Gastrocnemius medialis (tissue), 4 donors: ENCODE measurements around the gene BAG5. TPM values are rescaled to one million over a fixed set of nuclear protein-coding genes. Genes with fewer than 3 reads are reported as not detected.

ENCODE experiments used
- ATAC-seq, 2 donors: fragments of 150-250 bp; one replicate each; pipeline ENCODE4 v1.9.1; 2016
- DNase-seq, 2 donors: peaks; one replicate each; pipeline ENCODE4 v3.0.0-alpha.2; 2019
- H3K27ac ChIP-seq, 4 donors: fragments of 200-600 bp; sonication (generic); 1 replicate in 1 of 4; 2 replicates in 3 of 4; pipeline ENCODE4 v1.5.1; 2016 to 2018; ENCODE audit warnings: mild to moderate bottlenecking in 2 of 4, moderate library complexity in 1 of 4
- H3K27me3 ChIP-seq, 3 donors: fragments of 200-600 bp; sonication (generic) in 2 of 3; 1 replicate in 1 of 3; 2 replicates in 2 of 3; pipeline versions ENCODE4 v1.5.1 to v1.6.0; 2016 to 2019; ENCODE audit warnings: mild to moderate bottlenecking in 1 of 3, moderate library complexity in 1 of 3
- H3K36me3 ChIP-seq, 2 donors: fragments of 200-600 bp; sonication (generic) in 1 of 2; one replicate each; pipeline ENCODE4 v1.5.1; 2017 to 2018
- H3K4me1 ChIP-seq, 2 donors: fragments of 200-600 bp; sonication (generic) in 1 of 2; one replicate each; pipeline ENCODE4 v1.5.1; 2016 to 2017; ENCODE audit warnings: mild to moderate bottlenecking in 2 of 2
- H3K4me3 ChIP-seq, 4 donors: fragments of 200-600 bp; sonication (generic) in 3 of 4; 1 replicate in 1 of 4; 2 replicates in 3 of 4; pipeline ENCODE4 v1.5.1; 2016 to 2019; ENCODE audit warnings: mild to moderate bottlenecking in 2 of 4
- H3K9me3 ChIP-seq, 3 donors: fragments of 200-600 bp; sonication (generic) in 2 of 3; 1 replicate in 1 of 3; 2 replicates in 2 of 3; pipeline ENCODE4 v1.5.1; 2016 to 2019
- POLR2A ChIP-seq, 2 donors: fragments of 450-650 bp; IDR thresholded peaks; one replicate each; pipeline ENCODE4 v1.6.1; 2017; ENCODE audit warnings: antibody characterized with exemption in 2 of 2, mild to moderate bottlenecking in 2 of 2, moderate library complexity in 2 of 2
- in situ Hi-C, 4 donors: fragments of 200-750 bp; cut with MboI; loops; one replicate each; pipeline versions ENCODE4 v1.15.0 to v1.8.0; 2017; ENCODE audit warnings: low sequenced_read_pairs in 4 of 4
- intact Hi-C: fragments of 100-400 bp; cut with DNase I; formaldehyde crosslinking; loops from one replicate; pipeline ENCODE4 v1.15.1; 2023; ENCODE audit warnings: low total_unique reads
- total RNA-seq, 4 donors: library from RNA; depleted of rRNA; stranded (reverse); fragments of >200 nt; gene quantifications; one replicate each; pipeline versions ENCODE4 v1.1.0 to v1.2.3, GENCODE V29; 2016
- TF ChIP-seq, protein P1 (sequence below), 5 experiments: fragments of 450-650 bp in 3 of 5; fragments of 200-600 bp in 2 of 5; sonication (generic) in 2 of 5; IDR thresholded peaks in 4 of 5; conservative IDR thresholded peaks in 1 of 5; 1 replicate in 4 of 5; 2 replicates in 1 of 5; pipeline ENCODE4 v1.5.1; 2016 to 2019; ENCODE audit warnings: antibody characterized with exemption in 5 of 5, mild to moderate bottlenecking in 3 of 5, moderate library complexity in 3 of 5

Gene BAG5
- total RNA-seq, 4 donors from 2014 or later, result 16.9 to 22.6 (median 21.0) TPM

DNA sequence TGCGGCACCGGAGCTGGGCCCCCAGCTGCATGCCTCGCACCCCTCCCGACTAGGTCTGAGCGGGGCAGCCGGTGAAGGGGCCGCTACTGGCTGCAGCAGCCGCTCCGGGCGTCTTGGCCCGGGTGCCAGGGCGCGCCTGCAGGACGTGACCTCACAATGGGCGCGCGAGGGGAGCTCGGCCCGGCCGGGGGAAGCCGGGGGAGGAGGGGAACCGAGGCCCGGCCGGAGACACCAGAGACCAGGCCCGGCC lies 353 bp downstream of the BAG5 start:
- Histone ChIP-seq H3K27me3 (no peaks in the 10 kb centered on the region), H3K9me3 (no peaks in the 10 kb centered on the region), H3K4me1 (peaks cover 57 to 67% of the 10 kb centered on the region in 2 donors), H3K36me3 (peaks cover 0 to 22% of the 10 kb centered on the region in 2 donors), H3K27ac (peak overlapping the region; percentile 88 to 97 (median 92)), H3K4me3 (peak overlapping the region; percentile 80 to 99 (median 92))
- DNase-seq (peak in 1 of 2 donors; percentile 46), ATAC-seq (peak; percentile 25 to 37)
- in situ Hi-C loops (loop anchor here in 1 of 4 donors (25.0 kb wide), 1 partner anchor 350 kb away; a partner anchor contains a TSS), intact Hi-C loops (loop anchor here (2.0 to 5.0 kb wide), 3 partner anchors 67 to 285 kb away; partner anchors contain the start of genes KLC1, PPP1R13B, XRCC3 and ZFYVE21)
- no peak for TF ChIP-seq POLR2A (IDR thresholded peaks at IDR 0.05)
- TF ChIP-seq, protein P1, sequence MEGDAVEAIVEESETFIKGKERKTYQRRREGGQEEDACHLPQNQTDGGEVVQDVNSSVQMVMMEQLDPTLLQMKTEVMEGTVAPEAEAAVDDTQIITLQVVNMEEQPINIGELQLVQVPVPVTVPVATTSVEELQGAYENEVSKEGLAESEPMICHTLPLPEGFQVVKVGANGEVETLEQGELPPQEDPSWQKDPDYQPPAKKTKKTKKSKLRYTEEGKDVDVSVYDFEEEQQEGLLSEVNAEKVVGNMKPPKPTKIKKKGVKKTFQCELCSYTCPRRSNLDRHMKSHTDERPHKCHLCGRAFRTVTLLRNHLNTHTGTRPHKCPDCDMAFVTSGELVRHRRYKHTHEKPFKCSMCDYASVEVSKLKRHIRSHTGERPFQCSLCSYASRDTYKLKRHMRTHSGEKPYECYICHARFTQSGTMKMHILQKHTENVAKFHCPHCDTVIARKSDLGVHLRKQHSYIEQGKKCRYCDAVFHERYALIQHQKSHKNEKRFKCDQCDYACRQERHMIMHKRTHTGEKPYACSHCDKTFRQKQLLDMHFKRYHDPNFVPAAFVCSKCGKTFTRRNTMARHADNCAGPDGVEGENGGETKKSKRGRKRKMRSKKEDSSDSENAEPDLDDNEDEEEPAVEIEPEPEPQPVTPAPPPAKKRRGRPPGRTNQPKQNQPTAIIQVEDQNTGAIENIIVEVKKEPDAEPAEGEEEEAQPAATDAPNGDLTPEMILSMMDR (IDR thresholded peaks at IDR 0.05 in 4 of 5, conservative IDR thresholded peaks at IDR 0.05 in 1 of 5), result no peak

DNA sequence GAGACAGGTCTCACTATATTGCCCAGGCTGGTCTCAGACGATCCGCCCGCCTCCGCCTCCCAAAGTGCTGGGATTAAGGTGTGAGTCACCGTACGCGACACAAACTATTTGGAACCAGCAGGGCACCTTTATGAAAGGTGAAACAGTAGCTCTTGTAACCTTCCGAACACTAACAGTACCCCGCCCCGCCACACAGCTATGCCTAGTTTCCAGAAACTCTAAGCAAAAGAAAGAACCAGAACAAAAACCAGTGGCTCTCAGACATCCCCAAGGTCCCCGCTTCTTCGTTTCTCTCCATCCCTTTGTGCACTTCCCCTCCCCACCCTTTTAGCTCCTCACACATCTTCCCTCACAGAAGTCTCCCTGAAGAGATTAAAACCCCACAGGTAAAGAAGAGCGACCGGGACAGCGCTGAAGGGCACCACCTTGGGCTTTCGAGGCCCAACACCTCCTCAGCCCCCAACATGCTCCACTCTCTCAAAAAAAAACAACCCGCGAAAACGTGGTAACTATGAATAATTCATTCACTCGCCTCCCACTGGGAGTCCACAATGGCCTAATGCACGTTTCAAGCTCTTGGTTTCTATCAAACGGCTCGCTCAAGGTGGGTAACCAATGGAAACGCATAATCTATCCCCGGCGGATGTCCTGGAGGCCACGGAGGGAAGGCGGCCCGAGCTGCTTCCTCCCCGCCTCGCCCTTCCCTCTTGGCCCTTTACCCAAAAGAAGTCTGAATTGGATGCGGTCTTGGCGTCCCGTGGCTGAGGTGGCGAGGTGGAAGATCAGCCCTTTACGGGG lies 877 bp downstream of the BAG5 start:
- intact Hi-C loops (loop anchor here (2.0 to 5.0 kb wide), 3 partner anchors 67 to 285 kb away; partner anchors contain the start of genes KLC1, PPP1R13B, XRCC3 and ZFYVE21), in situ Hi-C loops (loop anchor here in 1 of 4 donors (25.0 kb wide), 1 partner anchor 351 kb away; a partner anchor contains a TSS)
- DNase-seq, result peak in 1 of 2 donors; percentile 50
- Histone ChIP-seq H3K27me3 (no peaks in the 10 kb centered on the region), H3K9me3 (no peaks in the 10 kb centered on the region), H3K4me1 (peaks cover 62 to 72% of the 10 kb centered on the region in 2 donors), H3K4me3 (peak overlapping the region; percentile 80 to 99 (median 92)), H3K36me3 (peaks cover 0 to 22% of the 10 kb centered on the region in 2 donors), H3K27ac (peak overlapping the region; percentile 88 to 97 (median 92))
- peak; percentile 7 to 9 for ATAC-seq
- TF ChIP-seq, protein P1 (IDR thresholded peaks at IDR 0.05 in 4 of 5, conservative IDR thresholded peaks at IDR 0.05 in 1 of 5), result no peak
- TF ChIP-seq POLR2A (IDR thresholded peaks at IDR 0.05), result no peak

DNA sequence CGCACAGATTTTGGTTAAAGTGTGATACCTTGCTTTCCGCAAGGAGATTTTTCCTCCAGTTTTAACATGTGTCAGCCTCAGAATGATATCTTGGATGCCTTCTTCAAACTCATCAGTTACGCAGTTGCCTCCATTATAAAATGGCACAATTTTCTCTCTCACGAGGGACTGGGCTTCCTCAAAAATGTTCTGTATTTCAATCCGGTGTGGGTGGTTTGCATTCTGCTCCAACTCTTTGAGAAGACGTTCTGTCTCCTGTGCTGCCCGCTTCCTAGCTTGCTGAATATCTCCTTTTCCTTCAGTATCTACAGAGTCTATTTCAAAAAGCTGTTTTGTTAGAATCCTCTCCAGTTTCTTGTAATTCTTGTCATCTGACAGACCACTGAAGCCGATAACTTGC lies 1.8 kb downstream of the BAG5 start:
- in situ Hi-C loops, result loop anchor here in 1 of 4 donors (25.0 kb wide), 1 partner anchor 352 kb away; a partner anchor contains a TSS
- Histone ChIP-seq H3K27ac (peak overlapping the region; percentile 88 to 97 (median 92)), H3K27me3 (no peaks in the 10 kb centered on the region), H3K4me3 (peak overlapping the region in 3 of 4 donors; percentile 80 to 99 (median 89)), H3K9me3 (no peaks in the 10 kb centered on the region), H3K36me3 (peaks cover 0 to 22% of the 10 kb centered on the region in 2 donors), H3K4me1 (peaks cover 70 to 79% of the 10 kb centered on the region in 2 donors)
- TF ChIP-seq, protein P1 (IDR thresholded peaks at IDR 0.05 in 4 of 5, conservative IDR thresholded peaks at IDR 0.05 in 1 of 5), result no peak
- TF ChIP-seq POLR2A (IDR thresholded peaks at IDR 0.05), result no peak
- intact Hi-C loops, result loop anchor here (5.0 kb wide), 1 partner anchor 157 kb away; the partner anchor contains the start of genes XRCC3 and ZFYVE21
- DNase-seq, result no peak
- no peak for ATAC-seq

DNA sequence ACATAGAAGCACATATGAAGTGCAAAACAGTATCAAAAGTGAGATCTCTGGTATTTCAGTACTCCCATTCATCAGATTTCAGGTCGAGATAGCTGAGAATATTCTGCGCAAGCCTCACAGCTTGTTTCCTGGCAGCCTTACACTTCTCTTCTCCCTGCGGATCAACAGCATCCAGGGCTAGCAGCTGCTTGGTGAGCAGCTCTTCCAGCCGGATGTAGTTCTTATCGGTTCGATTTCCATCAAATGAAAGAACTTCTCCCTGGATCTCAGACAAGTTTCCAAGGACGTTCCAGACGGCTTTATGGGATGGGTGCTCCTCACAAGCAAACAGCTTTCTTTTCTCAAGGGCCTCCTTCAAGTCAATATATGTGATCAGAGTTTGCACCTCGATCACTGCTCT lies 2.7 kb downstream of the BAG5 start:
- intact Hi-C loops (loop anchor here (5.0 to 10.0 kb wide), 2 partner anchors 158 to 1165 kb away; partner anchors contain the start of genes ADSS1, XRCC3 and ZFYVE21), in situ Hi-C loops (loop anchor here in 1 of 4 donors (25.0 kb wide), 1 partner anchor 353 kb away; a partner anchor contains a TSS)
- no peaks in the 10 kb centered on the region for H3K9me3 ChIP-seq
- peaks cover 0 to 22% of the 10 kb centered on the region in 2 donors for H3K36me3 ChIP-seq
- DNase-seq, result no peak
- peaks cover 78 to 79% of the 10 kb centered on the region in 2 donors for H3K4me1 ChIP-seq
- TF ChIP-seq, protein P1 (IDR thresholded peaks at IDR 0.05 in 4 of 5, conservative IDR thresholded peaks at IDR 0.05 in 1 of 5), result no peak
- no peak for TF ChIP-seq POLR2A (IDR thresholded peaks at IDR 0.05)
- H3K27me3 ChIP-seq, result no peaks in the 10 kb centered on the region
- peak overlapping the region in 3 of 4 donors; percentile 65 to 97 (median 93) for H3K27ac ChIP-seq
- H3K4me3 ChIP-seq, result no peak overlapping the region
- ATAC-seq, result no peak
